AG08395 (cell line): ENCODE data around the gene RNF182.
"Not testable (repeated sequence)": the region's sequence is repeated elsewhere in the genome, so short reads cannot be mapped to it uniquely, and the experiment has no call there.

ENCODE experiments used
- DNase-seq: peaks from one replicate; pipeline ENCODE4 v3.0.0; 2012; ENCODE audit warnings: mixed read lengths, low spot score

The RNF182 gene

DNA sequence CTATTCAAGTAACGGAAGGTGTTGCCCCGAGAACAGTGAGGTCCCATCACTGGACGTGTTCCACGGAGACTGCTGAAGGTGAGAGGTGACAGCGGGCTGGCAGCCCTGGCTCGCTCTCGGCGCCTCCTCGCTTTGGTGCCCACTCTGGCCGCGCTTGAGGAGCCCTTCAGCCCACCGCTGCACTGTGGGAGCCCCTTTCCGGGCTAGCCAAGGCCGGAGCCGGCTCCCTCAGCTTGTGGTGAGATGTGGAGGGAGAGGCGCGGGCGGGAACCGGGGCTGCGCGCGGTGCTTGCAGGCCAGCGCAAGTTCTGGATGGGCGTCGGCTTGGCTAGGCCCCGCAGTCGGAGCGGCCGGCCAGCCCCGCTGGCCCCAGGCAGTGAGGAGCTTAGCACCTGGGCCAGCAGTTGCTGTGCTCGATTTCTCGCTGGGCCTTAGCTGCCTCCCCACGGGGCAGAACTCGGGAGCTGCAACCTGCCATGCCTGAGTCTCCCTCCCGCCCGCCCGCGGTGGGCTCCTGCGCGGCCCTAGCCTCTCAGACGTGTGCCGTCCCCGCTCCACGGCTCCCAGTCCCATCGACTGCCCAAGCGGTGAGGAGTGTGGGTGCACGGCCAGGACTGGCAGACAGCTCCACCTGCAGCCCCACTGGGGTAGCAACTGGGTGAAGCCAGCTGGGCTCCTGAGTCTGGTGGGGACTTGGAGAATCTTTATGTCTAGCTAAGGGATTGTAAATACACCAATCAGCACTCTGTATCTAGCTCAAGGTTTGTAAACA lies 77.6 kb downstream of the RNF182 start:
- no peak for DNase-seq

DNA sequence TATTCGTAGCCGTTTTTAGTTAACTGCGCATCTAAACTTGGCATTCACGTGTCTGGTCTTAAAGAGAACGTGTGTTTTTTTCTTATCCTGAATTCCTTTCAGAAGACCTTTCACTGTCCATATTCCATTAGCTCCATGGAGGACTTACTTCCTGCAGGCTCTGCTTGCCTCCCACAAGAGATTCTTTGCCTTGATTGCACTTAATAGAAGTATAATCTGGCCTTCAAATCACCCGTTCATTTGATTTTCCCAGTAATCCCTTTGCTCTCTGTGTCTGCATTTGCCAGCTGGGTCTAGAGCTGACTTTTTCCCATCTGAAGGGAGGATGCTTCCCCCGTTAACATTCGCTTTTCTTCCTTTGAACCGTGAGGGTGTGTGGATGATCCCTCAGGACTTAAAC lies 79.5 kb downstream of the RNF182 start:
- no peak for DNase-seq

DNA sequence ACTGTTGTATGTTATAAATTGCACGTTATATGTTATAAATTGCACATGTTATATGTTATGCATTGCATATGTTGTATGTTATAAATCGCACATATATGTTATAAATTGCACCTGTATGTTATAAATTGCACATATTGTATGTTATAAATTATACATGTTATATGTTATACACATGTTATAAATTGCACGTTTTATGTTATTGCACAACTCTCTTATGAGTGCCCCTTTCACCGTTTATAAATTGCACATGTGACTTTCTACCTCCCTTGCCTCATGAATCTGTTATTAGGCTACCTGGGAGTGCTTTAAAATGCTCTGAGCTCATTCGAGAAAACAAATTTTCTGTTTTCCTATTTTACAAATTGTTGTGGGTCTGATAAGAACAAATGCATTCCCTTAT lies 84.1 kb downstream of the RNF182 start:
- DNase-seq: no peak

DNA sequence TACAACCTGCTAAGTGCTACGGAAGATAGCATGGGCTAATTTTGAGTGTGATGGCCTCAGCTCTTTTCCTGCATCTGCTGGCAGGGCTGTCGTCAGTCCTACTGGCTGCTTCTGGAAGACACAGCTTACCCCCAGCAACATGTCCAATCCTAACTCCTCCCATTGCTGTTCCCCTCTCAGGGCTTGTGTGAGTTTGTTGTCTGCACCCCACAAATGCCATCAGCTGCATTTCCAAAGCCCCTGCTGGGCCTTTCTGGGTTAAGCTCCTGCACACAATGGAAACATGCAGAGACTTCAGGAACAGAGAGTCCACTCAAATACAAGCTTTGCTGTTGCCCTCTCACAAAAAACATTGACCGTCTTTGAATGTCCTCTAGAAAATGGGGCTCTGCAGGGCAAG lies 84.7 kb downstream of the RNF182 start:
- no peak for DNase-seq

DNA sequence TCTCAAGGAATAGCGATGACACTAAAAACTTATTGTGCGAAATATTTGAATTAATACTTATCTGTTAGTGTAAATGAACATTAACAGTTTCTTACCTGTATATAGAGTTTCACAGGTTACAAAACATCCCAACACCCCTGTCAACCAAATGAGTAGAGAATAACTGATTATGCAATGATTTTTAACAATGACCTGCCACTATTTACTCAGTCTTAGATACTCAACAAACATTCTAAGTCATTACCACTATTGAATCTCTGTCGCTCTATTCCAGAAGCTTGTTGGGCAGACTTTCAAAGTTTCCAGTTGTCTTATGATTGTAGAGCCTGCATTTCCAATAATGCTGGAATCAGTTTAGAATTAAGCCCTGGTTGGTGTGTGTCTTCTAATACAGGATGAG lies 85.5 kb downstream of the RNF182 start:
- no peak for DNase-seq

DNA sequence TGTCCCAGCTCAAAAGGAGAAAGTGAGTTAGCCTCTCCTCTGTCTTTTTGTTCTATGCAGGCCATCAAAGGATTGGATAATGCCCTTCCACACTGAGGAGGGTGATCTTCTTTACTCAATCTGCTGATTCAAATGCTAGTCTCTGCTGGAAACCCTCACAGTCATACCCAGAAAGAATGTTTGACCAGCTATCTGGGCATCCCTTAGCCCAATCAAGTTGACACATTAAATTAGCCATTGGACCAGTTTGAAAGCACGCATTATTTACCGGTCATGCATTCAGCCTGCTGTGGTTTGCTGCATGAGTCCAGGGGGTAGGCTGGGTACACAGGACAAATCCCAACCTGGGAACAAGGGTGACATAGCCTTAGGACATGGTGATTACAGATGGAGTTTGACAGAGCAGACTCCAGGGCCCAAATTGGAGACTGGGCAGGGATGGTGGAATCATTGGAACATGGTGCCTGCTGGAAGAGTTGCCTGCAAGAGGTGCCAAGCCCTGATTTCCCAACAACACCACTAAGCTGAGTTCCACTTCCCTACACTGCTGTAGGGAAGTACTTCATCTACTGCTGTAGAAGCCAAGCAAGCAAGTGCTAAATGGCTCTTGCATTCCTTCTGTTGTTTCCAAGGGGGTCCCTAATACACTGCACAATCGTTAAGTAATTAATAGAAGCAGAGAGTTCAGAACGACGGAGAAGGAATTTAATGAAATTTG lies 87.7 kb downstream of the RNF182 start:
- DNase-seq: no peak

DNA sequence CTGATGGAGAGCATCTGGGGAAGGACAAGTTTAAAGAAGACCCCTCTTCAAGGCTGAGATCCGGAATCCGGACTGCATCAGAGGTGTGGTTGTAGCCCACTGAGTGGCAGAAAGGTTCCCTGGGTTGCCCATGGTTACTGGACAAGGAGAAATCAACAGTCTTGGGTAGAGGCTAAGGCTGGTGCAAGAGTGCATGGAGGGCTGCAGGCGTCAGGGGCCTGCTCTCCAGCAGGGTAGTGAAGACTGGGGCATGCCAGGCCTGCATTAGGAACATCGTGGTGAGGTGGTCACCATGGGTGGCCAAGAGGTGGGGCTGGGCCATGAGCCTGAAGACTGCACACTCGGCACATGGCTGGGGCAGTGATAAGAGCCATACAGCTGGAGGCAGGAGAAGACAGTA lies 91.2 kb downstream of the RNF182 start:
- no peak for DNase-seq

DNA sequence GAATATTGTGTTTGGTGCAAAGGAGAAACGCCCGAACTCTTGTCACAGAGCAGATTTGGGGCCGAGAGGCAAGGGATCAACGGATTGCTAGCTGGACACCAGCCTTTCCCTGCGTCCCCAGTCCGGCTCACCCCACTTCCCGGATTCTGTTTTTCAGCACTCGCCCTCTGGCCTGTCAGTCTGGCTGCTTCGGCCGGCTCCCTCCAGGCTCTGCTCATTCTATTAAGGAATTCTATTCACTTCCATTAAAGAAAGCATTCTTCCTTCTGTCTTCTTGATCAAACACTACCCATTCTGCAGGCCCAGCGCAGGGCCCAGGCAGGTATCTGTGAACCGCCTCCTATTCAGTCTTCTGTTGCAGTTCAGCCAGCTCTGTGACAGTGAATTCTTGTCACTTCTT lies 91.7 kb downstream of the RNF182 start:
- DNase-seq: no peak

DNA sequence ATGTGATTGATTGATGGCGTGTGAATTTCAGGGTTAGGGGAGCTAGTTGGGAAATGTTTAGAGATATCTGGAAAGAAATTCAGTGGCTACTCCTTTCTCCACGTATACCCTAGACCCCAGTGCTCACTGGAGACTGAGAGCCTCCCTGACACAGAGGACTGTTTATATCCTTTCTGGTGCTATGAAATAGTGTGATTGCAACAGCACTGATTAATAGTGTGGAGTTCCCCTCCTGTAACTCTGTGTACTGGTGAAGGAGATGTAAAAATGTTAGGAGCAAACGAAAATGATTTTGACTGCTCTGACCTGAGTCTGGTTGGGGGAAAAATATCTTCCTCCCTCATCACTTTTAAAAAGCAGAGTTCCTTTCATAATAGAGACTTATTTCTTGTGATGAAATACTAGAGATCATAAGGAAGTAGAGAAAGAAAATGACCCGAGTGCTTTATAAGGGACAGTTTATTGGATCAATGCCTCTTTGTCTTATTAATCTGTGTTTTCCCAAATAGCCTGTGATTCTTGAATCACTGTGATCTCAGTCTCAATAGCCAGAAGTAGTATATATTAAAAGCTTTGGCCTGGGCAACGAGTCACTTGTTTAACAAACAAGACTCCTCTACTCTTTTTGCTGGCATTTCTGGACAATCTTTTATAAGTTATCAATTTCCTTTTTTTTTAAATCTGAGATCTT lies 92.3 kb downstream of the RNF182 start:
- DNase-seq: no peak

DNA sequence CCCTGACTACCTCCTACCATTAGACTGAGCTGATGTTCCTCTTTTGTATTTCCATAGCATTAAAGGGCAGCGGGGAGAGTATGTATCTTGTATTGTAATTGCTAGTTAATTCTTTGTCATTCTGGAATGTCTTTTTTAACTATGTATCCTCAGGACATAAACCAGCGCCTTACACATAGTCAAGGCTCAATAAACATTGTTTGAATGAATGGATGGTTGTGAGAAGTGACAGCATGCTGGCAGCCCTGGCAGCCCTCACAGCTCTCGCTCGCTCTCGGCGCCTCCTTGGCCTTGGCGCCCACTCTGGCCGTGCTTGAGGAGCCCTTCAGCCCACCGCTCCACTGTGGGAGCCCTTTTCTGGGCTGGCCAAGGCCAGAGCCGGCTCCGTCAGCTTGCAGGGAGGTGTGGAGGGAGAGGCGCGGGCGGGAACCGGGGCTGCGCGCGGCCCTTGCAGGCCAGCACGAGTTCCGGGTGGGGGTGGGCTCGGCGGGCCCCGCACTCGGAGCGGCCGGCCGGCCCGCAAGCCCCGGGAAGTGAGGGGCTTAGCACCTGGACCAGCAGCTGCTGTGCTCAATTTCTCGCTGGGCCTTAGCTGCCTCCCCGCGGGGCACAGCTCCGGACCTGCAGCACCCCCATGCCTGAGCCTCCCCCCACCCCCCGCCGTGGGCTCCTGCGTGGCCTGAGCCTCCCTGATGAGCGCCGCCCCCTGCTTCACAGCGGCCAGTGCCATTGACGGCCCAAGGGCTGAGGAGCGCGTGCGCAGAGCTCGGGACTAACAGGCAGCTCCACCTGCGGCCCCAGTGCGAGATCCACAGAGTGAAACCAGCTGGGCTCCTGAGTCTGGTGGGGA lies 93.1 kb downstream of the RNF182 start:
- DNase-seq: no peak

DNA sequence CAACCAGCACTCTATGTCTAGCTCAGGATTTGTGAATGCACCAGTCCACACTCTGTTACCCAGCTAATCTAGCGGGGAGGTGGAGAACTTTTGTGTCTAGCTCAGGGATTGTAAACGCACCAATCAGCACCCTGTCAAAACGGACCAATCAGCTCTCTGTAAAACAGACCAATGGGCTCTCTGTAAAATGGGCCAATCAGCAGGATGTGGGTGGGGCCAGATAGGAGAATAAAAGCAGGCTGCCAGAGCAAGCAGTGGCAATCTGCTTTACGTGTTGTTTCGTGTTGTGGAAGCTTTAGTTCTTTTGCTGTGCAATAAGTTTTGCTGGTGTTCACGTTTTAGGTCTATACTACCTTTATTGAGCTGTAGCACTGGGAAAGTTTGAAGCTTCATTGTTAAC lies 93.8 kb downstream of the RNF182 start:
- not testable (repeated sequence) for DNase-seq

DNA sequence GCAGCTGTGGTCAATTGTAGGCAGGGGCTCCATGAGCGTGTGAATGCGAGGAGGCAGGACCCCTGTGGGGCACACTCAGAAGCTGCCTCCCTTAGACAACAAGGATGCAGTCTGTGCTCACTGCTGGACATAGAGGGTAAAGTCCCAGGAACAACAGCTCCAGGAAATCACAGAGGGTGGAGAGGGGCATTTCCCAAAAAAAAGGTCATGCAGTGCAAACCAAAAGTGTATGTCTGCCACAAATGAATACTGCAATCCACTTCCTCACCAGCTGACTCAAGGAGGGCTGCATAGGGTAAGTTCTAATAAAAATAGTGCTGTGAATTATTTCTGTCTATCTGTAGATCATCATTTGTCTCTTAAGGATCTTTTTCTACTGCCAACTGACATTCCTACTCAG lies 95.8 kb downstream of the RNF182 start:
- no peak for DNase-seq

DNA sequence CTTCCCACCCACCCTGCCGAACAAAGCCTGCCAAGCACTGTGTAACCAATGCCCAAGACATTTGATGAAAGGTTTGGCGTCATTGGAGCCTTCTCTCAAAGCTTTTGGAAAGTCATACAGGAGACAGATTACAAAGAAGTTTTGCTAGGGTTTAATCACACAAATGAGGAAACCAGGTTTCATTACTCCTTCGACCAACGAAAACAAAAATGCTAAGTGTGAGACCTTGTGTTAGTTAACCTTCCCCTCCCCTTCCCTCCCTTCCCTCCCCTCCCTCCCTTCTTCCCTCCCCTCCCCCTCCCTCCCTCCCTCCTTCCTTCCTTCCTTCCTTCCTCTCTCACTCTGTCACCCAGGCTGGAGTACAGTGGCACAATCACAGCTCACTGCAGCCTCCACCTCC lies 96.7 kb downstream of the RNF182 start:
- DNase-seq: no peak

DNA sequence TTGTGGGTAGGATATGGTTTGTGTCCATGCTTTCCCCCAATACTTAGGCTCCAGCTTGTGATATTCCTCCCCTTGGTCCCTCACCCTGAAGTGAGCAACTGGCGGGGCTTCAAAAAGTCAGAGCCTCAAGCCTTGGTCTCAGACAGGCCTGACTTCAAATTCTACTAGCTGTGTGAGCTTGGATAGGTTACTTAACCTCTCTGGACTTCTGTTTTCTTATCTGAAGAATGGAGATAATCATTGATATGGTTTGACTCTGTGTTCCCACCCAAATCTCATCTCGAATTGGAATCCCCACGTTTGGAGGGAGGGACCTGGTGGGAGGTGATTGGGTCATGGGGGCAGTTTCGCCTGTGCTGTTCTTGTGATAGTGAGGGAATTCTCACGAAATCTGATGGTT lies 97.9 kb downstream of the RNF182 start:
- no peak for DNase-seq

DNA sequence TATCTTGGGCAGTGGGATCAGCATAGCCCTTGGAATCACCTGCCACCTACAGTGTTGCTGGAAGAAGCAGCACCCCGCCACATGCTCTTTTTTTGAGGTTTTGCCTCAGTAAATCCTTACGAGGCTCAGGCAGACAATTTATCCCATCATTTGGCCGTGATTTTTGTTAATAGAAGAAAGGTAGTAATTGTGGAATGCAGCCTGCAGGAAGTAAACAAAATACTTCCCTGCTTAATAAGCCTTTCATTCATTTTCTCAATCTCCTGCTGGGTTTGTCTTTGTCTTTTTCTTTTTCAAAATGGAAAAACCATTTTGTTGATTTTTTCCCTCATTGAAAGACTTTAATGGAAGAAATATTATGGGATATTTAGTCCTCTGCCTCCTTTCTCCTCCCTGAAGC lies 99.1 kb downstream of the RNF182 start:
- DNase-seq: no peak

DNA sequence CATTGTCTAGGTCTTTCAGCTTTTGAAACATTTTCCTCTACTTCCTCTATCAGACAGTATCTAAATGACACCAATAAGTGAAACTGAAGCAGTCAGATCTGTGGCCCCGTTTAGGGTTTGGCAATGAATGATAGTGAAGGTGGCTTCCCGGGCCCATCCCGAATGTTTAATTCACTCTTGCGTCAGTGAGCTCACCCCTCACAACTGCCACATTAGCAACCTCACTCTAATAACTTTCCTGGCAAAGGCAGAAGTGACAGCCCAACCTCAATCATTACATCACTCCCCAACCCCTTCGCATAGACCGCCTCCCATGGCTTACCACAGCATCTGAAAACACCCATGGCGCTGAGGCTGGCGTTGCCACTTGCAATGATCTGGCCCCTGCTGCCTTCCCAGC lies 100.4 kb downstream of the RNF182 start:
- no peak for DNase-seq

DNA sequence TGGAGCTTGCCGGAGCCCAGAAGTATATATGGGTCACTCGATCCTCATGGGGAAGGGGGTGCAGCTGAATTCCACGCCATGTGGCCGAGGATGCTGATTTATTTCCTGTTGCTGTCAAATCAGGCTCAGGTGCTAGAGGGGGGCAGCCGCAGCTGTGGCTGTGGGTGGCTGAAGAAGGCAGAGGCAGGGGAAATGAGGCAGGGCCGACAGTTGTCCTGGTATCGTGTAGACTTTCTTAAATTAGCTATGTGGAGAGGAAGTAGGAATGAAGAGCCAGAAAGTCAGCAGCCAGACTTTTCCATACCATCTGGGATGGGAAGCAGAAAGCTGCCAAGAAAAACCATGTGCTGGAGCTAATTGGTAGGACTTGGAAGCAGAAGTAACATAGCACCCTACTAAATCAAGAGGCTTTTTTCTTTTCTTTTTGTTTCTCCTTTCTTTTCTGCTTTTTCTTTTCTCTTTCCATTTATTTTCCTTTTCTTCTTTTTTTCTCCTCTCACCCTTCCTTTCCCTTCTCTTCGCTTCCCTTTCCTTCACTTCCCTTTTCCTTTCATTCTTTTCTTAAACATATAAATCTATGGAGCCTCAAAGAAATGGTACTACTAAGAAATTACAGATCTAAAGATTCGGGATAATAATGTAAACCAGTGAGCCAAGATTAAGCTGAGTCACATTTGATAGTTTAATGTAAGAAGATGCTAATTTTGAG lies 102.2 kb downstream of the RNF182 start:
- DNase-seq: peak; percentile 52

DNA sequence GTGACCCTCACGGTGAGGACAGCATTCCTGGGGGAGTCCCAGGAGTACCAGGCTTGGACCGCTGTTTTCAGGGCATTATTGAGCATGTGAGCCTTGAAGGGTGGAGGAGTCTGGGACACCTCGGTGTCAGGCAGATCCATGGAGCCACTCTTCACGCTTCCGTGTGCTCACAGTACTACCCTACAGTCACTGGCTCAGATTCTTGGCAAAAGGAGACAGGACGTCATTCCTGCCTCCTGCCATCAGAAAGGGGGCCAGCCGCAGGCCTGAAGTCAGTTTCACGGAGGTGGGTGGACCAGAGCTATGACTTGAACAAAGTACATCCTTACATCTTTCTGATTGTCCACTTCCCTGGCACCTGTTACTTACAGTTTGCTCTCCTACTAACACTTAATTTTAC lies 103.9 kb downstream of the RNF182 start:
- DNase-seq: no peak

DNA sequence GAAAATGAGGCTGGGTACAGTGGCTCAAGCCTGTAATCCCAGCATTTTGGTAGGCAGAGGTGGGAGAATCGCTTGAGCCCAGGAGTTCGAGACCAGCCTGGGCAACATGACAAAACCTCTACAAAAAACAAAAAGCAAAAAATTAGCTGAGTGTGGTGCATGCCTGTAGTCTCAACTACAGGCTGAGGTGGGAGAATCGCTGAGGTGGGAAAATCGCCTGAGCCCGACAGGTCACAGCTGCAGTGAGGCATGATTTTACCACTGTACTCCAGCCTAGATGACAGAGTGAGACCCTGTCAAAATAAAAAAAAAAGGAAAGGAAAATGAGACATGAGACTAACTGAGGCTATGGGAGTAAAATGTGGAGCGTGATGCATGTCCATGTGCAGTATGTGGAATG lies 104.9 kb downstream of the RNF182 start:
- no peak for DNase-seq
